Skin of body (tissue), 2 donors: ENCODE measurements around the gene BPIFA1. TPM values are rescaled to one million over a fixed set of nuclear protein-coding genes. Genes with fewer than 3 reads are reported as not detected.

Experiments used
- DNase-seq: peaks from one replicate; lab custom pipeline; 2025; lab: John Stamatoyannopoulos, UW
- total RNA-seq: library from RNA; depleted of rRNA; stranded (reverse); fragments of >200 nt; gene quantifications from one replicate; pipeline ENCODE4 v1.2.3, GENCODE V29; 2014

BPIFA1 gene
- total RNA-seq, result not detected

GRCh38 chr20:33235696-33236095, at the start of gene BPIFA1:
TSS of gene BPIFA1 (plus strand) at chr20:33235996. CDS start at chr20:33237712, 1,716 bp downstream.
- DNase-seq, result no peak

GRCh38 chr20:33187491-33187890, 48.3 kb upstream of the BPIFA1 start:
- no peak for DNase-seq

DNA sequence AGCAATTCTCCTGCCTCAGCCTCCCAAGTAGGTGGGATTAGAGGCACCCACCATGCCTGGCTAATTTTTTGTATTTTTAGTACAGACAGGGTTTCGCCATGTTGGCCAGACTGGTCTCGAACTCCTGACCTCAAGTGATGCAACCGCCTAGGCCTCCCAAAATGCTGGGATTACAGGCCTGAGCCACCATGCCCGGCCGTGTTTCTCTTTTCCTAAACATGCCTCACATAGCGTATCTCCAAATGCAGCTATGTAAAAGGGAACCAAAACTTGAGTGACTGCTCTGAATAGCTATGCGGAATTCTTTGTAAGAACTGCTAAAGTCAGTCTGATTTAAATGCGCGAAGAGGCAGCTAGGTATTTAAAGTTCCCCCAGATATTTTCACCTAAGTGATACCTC, 47.4 kb upstream of the BPIFA1 start:
- DNase-seq, result no peak

DNA sequence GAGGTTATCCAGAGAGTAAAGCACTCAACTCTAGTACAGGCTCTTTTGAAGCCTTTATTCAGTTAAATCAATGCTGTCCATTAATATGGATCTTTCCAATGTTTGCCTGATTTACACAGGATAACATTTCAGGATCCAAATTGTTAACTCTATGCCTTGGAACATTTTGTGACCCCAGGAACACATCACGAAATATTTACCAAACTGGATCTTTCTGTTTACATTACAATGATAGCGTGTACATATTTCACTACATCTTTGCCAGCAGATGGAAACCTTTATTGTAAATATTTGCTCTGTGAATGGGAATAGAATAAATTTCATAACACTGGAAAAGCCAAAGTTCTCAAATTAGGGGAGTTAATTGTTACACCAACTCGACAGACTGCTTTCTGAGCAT, 44.3 kb upstream of the BPIFA1 start:
- DNase-seq, result no peak

GRCh38 chr20:33191955-33192354, 43.8 kb upstream of the BPIFA1 start:
- no peak for DNase-seq

- DNase-seq, result no peak
Measured at GRCh38 chr20:33192912-33193501, 42.8 kb upstream of the BPIFA1 start.

DNA sequence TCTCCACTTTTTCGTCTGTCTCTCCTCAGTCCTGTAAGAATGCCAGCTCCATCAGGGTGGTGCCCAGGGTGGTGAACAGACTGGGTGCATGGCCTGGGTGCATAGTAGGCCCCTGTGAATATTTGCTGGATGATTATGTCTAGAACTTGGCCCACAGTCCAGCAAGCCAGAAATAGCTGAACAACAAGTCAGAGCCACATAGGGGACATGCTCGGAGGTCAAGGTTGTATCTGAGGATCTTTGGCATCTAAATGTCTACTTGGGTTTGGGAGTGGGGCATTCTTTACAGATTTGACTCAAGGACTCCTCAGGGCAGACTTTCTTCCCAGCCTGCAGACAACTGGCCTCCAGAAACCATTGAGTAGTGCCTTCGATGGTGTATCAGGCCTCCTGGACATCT, 36.8 kb upstream of the BPIFA1 start:
- no peak for DNase-seq

DNA sequence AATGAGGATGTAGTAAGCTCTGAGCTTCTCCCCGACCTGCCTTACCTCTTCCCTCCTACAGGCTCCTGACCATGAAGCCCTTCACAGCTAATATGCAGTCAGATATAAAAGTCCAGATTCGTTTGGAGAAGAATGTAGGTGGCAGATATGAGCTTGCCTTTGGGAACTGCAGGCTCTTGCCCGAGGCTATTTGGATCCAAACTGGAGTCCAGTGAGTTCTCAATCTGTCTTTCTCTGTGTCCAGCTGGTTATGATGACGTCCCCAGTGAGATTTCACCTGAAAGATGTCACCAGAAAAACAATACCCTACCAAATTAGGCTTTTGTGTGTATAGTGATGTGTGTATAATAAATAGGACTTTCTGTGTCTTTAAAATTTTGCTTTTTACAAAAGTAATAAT, 33.3 kb upstream of the BPIFA1 start:
- no peak for DNase-seq

GRCh38 chr20:33203444-33203843, 32.4 kb upstream of the BPIFA1 start:
- DNase-seq, result no peak

DNA sequence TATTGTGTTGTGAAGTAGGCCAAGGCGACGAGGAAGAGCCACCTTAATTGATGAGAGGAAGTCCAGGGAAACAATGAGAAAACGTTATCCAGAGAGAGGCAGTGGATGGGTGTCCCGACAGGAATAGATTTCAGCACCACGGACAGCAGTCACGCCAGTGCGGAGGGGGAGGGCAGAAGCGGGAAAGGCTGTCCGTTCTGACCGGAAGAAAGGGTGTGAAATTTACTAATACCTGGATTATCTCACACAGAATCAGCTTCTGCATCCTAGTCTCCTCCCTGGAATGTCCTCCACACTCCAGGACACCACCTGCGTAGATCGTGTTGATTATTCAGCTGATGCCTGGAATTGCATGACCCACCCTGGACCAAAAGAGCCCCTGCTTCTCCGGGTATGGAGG, 26.0 kb upstream of the BPIFA1 start:
- no peak for DNase-seq

DNA sequence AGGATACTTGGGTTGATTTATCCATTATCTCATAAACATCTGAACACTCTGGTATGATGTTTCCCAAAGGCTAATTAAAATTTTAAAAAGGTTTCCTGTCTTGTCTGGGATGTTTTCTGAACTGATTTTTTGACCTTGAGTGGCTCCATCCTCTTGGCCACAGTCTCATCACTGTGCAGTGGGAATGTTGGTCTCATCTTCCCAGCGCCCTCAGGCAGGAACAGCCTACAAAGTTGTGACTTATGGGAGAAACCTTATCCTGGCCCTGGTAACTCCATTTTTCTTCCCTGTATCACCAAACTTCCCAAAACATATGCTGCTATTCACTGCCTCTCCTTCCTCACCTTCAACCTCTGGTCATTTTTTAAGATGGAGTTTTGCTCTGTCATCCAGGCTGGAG, 25.4 kb upstream of the BPIFA1 start:
- DNase-seq, result no peak

DNA sequence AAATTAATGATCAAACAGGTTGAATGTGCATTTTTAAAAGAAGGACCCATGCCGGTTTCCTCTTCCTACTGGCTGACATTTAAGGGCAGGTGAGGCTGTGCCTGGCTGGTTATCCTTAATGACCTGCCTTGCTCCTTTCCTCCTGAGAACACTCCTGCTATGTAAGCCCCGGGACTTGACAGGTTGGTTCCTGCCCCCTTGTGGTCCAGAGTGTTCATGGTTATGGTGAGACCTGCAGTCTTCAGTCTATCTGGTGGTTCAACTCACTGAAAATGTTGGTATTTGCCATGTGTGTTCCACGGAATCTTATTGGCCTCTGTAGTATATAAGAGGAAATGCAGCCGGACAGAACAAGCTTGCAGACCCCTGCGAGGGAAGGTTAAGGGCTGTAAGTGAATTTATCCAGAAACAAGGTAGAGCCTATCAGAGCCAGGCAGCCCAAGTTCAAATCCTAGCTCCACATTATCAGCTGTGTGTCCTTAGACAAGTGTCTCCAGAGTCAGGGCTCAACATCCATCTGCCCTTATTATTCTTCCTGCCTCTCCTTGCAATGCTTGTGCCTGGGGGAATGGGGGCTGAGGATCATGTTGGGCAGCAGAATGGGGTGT, 23.9 kb upstream of the BPIFA1 start:
- no peak for DNase-seq

GRCh38 chr20:33217052-33217451, 18.7 kb upstream of the BPIFA1 start, which contains the start of gene BPIFA3:
TSS of gene BPIFA3 (plus strand) at chr20:33217352. CDS start at chr20:33217537, 185 bp downstream.
- DNase-seq, result no peak

DNA sequence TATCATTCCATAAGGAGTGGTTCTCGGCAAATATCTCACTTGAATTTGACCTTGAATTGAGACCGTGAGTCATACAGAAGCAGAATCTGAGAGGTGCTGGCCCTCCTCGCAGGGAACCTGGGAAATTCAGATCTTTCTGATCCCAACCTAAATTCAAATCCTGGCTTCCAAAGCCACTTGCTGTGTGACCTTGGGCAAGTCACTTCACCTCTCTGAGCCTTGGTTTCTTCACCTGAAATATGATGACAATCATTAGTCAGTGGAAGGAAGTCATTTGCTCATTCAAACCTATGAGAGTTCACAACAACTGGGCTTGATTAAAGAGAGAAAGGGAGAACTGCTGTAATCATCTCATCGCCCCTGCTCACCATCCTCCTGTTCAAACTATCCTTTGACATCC, 11.4 kb upstream of the BPIFA1 start:
- DNase-seq, result no peak

DNA sequence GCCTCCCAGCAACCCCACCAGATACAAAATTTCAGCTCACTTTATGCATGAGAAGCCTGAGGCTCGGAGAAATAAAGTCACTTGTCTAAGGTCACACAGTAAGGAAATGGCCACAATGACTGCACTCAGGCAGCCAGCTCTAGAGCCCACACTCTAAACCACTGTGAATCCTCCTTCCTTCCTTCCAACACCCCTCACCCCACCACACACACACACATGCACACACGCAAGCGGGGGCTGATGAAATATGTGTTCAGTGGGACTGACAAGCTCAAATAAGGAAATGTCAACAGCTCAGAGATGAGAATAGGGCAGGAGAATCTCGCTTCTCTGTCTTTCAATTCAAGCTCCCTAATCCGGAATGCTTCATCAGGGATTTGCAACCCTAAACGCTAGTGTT, 6.0 kb upstream of the BPIFA1 start:
- DNase-seq, result no peak

DNA sequence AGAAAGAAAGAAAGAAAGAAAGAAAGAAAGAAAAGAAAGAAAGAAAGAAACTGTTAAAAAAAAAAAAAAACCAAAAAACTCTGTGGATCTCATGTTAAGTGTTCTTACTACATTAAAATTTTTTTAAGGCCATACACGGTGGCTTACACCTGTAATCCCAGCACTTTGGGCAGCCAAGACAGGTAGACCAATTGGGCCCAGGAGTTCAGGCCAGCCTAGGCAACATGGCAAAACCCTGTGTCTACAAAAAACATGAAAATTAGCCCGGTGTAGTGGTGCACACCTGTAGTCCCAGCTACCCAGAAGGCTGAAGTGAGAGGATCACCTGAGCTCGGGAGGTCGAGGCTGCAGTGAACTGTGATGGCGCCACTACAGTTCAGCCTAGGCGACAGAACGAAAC, 4.6 kb upstream of the BPIFA1 start:
- no peak for DNase-seq

DNA sequence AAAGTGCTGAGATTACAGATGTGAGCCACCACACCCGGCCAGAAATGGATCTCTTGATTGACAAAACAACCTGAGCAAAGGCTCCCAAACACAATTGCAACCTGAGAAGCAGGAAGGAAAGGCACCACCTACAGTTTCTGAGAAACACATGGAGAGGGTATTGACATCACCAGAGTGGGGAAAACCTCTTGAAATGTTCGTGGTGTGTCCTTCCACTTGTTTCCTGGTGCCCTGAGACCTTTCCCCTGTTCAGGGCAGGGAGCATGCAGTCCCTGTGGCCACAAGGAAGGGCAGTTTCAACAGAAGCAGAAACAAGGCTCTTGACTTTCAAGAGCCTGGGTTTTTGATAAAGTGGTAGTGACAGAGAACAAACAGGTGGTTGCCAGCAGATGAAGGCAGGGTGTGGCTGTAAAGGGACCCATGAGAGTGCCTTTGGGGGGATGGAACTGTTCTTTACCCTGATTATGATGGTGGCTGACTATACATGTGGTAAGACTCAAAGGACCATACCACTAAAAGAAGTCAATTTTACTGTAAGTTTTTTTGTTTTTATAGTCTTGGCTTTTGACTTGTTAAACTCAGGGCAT, 3.2 kb upstream of the BPIFA1 start:
- DNase-seq, result no peak

GRCh38 chr20:33233129-33233774, 2.5 kb upstream of the BPIFA1 start:
- DNase-seq, result no peak

GRCh38 chr20:33234050-33234449, 1.7 kb upstream of the BPIFA1 start:
- no peak for DNase-seq

DNA sequence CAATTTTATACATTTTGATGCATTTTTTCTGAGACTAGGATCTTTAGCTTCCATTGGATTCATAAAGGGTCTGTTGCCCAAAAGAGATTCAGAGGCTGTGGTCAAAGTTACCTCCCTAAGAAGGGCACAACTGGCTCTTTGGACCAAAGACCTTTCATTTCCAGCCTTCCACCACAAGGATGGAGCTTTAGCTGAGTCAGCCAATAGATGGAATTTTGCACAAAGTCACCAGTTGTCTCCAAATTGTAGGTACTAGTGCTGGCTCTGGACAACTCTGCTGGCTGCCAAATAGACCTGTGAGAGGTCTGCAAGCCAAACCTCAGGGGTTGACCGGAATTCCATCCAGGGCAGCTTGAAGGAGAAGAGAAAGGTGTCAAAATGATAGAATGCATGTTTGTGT, 555 bp downstream of the BPIFA1 start:
- no peak for DNase-seq

- DNase-seq, result no peak
Measured at GRCh38 chr20:33237989-33238388, 2.2 kb downstream of the BPIFA1 start.

DNA sequence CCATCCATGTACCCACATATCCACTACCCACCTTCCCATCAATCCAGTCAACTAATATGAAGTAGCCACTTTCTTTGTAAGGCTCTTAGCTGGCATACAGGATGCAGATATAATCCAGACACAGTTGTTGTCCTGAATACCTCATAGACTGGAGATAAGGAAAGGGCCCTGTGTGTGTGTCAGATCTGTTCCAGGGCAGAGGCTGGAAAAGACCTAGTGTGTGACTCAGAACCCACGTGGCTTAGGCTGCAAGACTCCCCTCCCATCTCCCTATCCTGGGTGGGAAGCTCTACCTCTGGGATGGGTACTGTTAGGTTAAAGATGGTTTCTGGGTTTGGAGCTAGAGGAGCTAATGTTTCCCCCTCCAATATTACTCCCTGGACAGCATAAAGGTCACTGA, 3.6 kb downstream of the BPIFA1 start:
- no peak for DNase-seq
